ENCODE data around the gene LIF.

DNA sequence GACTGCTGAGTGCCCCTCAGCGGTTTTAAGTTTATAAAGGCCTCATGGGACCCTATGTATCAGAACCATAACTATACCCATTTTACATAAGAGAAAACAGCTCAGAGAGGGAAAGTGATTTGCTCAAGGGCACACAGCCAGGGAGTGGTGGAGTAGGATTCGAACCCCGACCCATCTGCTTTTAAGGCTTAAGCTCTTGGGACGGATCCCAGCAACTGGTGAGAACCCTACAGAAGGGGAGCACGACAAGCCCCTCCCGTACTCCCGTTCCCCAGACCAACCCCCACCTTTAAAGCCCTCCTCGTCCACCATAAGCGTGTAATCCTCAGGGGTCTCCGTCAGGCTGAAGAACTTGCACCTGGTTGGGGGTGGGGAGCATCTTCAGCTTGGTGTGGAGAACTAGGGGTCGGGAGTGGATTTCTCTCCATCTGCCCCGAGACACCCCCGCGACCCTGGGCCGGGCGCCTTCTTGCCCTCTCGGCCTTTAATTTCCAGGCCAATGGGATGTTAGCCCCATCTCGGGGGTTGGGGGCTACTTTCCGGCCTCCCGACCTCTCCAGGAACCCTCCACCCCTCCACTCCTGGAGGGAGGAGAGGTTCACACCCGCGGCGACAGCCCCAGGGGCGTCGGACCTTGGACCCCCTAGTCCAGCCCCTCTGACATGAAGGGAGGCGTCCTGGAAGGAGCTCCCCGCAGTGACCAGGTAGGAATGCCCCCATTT lies 42.0 kb upstream of the LIF start:
- TF ChIP-seq JUND (IDR thresholded peaks at IDR 0.05) (no peak), ZBTB33 (IDR thresholded peaks at IDR 0.05; ENCODE audit: borderline replicate concordance, low read depth) (no peak)

All from SK-N-SH (cell line).